GM12874 (cell line): ENCODE measurements around the gene PEX3.

ENCODE experiments used
- CTCF ChIP-seq: IDR thresholded peaks from 2 replicates; pipeline ENCODE4 v1.5.1; 2011; ENCODE audit warnings: low read depth, mild to moderate bottlenecking, control low read depth, low read length, moderate library complexity; ENCODE audit not compliant: insufficient read depth

PEX3 gene

GRCh38 chr6:143449714-143450452 lies 722 bp upstream of the PEX3 start:
- no peak for TF ChIP-seq CTCF

GRCh38 chr6:143451531-143451930 lies 926 bp downstream of the PEX3 start:
- TF ChIP-seq CTCF: no peak

- no peak for TF ChIP-seq CTCF
Observed at GRCh38 chr6:143457563-143458359, 7.2 kb downstream of the PEX3 start.

- TF ChIP-seq CTCF: no peak
Observed at GRCh38 chr6:143465546-143465945, 14.9 kb downstream of the PEX3 start.

- no peak for TF ChIP-seq CTCF
Observed at GRCh38 chr6:143468026-143468425, 17.4 kb downstream of the PEX3 start.

GRCh38 chr6:143471822-143472221 lies 21.2 kb downstream of the PEX3 start:
- TF ChIP-seq CTCF: no peak

GRCh38 chr6:143476545-143476944 lies 25.9 kb downstream of the PEX3 start:
- no peak for TF ChIP-seq CTCF
